IPS-20b (cell line): ENCODE data around the gene LMCD1.

Source experiments
- H3K27ac ChIP-seq: one replicate; pipeline ENCODE4 v1.5.1; 2013; ENCODE audit warnings: low read length
- H3K27me3 ChIP-seq: 2 replicates; pipeline ENCODE4 v1.6.1; 2013; ENCODE audit warnings: mild to moderate bottlenecking, low read length, inconsistent platforms; ENCODE audit not compliant: insufficient read depth
- H3K36me3 ChIP-seq: 2 replicates; pipeline ENCODE4 v1.6.1; 2013; ENCODE audit warnings: low read depth, mild to moderate bottlenecking, inconsistent platforms, low read length, moderate library complexity; ENCODE audit not compliant: insufficient read depth
- H3K4me1 ChIP-seq: 2 replicates; pipeline ENCODE4 v1.6.1; 2013; ENCODE audit warnings: mild to moderate bottlenecking, control low read depth, inconsistent platforms, low read length, moderate library complexity; ENCODE audit not compliant: insufficient read depth
- H3K4me3 ChIP-seq: 2 replicates; pipeline ENCODE4 v1.5.1; 2013; ENCODE audit warnings: mild to moderate bottlenecking, low read length, inconsistent platforms
- H3K9ac ChIP-seq: 2 replicates; pipeline ENCODE4 v1.6.1; 2013; ENCODE audit warnings: low read depth, mild to moderate bottlenecking, inconsistent platforms, low read length, moderate library complexity
- H3K9me3 ChIP-seq: 2 replicates; pipeline ENCODE4 v1.6.1; 2013; ENCODE audit warnings: mild to moderate bottlenecking, low read depth, low read length, inconsistent platforms; ENCODE audit not compliant: insufficient read depth

Gene LMCD1

GRCh38 chr3:8604006-8604405, 102.4 kb downstream of the LMCD1 start:
- Histone ChIP-seq H3K27ac (no peak overlapping the region), H3K4me3 (no peak overlapping the region), H3K4me1 (no peaks in the 10 kb centered on the region), H3K36me3 (no peaks in the 10 kb centered on the region), H3K27me3 (no peaks in the 10 kb centered on the region), H3K9ac (no peak overlapping the region), H3K9me3 (no peaks in the 10 kb centered on the region)

- Histone ChIP-seq H3K9ac (no peak overlapping the region), H3K4me1 (no peaks in the 10 kb centered on the region), H3K36me3 (no peaks in the 10 kb centered on the region), H3K27me3 (no peaks in the 10 kb centered on the region), H3K27ac (no peak overlapping the region), H3K9me3 (no peaks in the 10 kb centered on the region), H3K4me3 (no peak overlapping the region)
These were observed 103.4 kb downstream of the LMCD1 start for GRCh38 chr3:8604988-8605387.

- Histone ChIP-seq H3K27ac (no peak overlapping the region), H3K36me3 (no peaks in the 10 kb centered on the region), H3K9me3 (no peaks in the 10 kb centered on the region), H3K9ac (no peak overlapping the region), H3K4me3 (no peak overlapping the region), H3K27me3 (no peaks in the 10 kb centered on the region), H3K4me1 (peaks cover 3% of the 10 kb centered on the region; the same call in 1 of the 2 replicates)
These were observed 105.1 kb downstream of the LMCD1 start for GRCh38 chr3:8606701-8607231.

- Histone ChIP-seq H3K36me3 (no peaks in the 10 kb centered on the region), H3K4me1 (peaks cover 3% of the 10 kb centered on the region; the same call in 1 of the 2 replicates), H3K27ac (no peak overlapping the region), H3K27me3 (no peaks in the 10 kb centered on the region), H3K9me3 (no peaks in the 10 kb centered on the region), H3K9ac (no peak overlapping the region), H3K4me3 (no peak overlapping the region)
These were observed 105.8 kb downstream of the LMCD1 start for GRCh38 chr3:8607234-8608040.

GRCh38 chr3:8608041-8608790, 106.6 kb downstream of the LMCD1 start:
- H3K27me3 ChIP-seq, result no peaks in the 10 kb centered on the region
- no peaks in the 10 kb centered on the region for H3K36me3 ChIP-seq
- no peaks in the 10 kb centered on the region for H3K9me3 ChIP-seq
- peaks cover 3% of the 10 kb centered on the region; the same call in 1 of the 2 replicates for H3K4me1 ChIP-seq
- H3K27ac ChIP-seq, result no peak overlapping the region
- H3K9ac ChIP-seq, result no peak overlapping the region
- no peak overlapping the region for H3K4me3 ChIP-seq

GRCh38 chr3:8608791-8609467, 107.3 kb downstream of the LMCD1 start:
- H3K9me3 ChIP-seq, result no peaks in the 10 kb centered on the region
- peaks cover 3% of the 10 kb centered on the region; the same call in 1 of the 2 replicates for H3K4me1 ChIP-seq
- H3K4me3 ChIP-seq, result no peak overlapping the region
- no peak overlapping the region for H3K27ac ChIP-seq
- no peaks in the 10 kb centered on the region for H3K27me3 ChIP-seq
- H3K36me3 ChIP-seq, result no peaks in the 10 kb centered on the region
- H3K9ac ChIP-seq, result no peak overlapping the region

- Histone ChIP-seq H3K27ac (no peak overlapping the region), H3K36me3 (no peaks in the 10 kb centered on the region), H3K4me3 (no peak overlapping the region), H3K9me3 (no peaks in the 10 kb centered on the region), H3K27me3 (no peaks in the 10 kb centered on the region), H3K9ac (no peak overlapping the region), H3K4me1 (peaks cover 3% of the 10 kb centered on the region; the same call in 1 of the 2 replicates)
These were observed 109.3 kb downstream of the LMCD1 start for GRCh38 chr3:8610951-8611350.

GRCh38 chr3:8617921-8618320, 116.3 kb downstream of the LMCD1 start:
- Histone ChIP-seq H3K27me3 (no peaks in the 10 kb centered on the region), H3K9me3 (no peaks in the 10 kb centered on the region), H3K36me3 (no peaks in the 10 kb centered on the region), H3K9ac (no peak overlapping the region), H3K27ac (no peak overlapping the region), H3K4me1 (no peaks in the 10 kb centered on the region), H3K4me3 (no peak overlapping the region)

GRCh38 chr3:8618950-8619349, 117.3 kb downstream of the LMCD1 start:
- Histone ChIP-seq H3K9me3 (no peaks in the 10 kb centered on the region), H3K36me3 (no peaks in the 10 kb centered on the region), H3K9ac (no peak overlapping the region), H3K27ac (no peak overlapping the region), H3K4me3 (no peak overlapping the region), H3K27me3 (no peaks in the 10 kb centered on the region), H3K4me1 (0 out of 2 replicates have a peak, but pooled peaks cover 3% of the 10 kb centered on the region)

GRCh38 chr3:8619548-8619947, 117.9 kb downstream of the LMCD1 start:
- Histone ChIP-seq H3K9ac (no peak overlapping the region), H3K4me3 (no peak overlapping the region), H3K9me3 (no peaks in the 10 kb centered on the region), H3K27me3 (no peaks in the 10 kb centered on the region), H3K36me3 (no peaks in the 10 kb centered on the region), H3K4me1 (0 out of 2 replicates have a peak, but pooled peaks cover 3% of the 10 kb centered on the region), H3K27ac (no peak overlapping the region)

- H3K4me3 ChIP-seq, result no peak overlapping the region
- H3K4me1 ChIP-seq, result 0 out of 2 replicates have a peak, but pooled peaks cover 3% of the 10 kb centered on the region
- H3K27me3 ChIP-seq, result no peaks in the 10 kb centered on the region
- H3K36me3 ChIP-seq, result no peaks in the 10 kb centered on the region
- H3K9ac ChIP-seq, result no peak overlapping the region
- no peaks in the 10 kb centered on the region for H3K9me3 ChIP-seq
- H3K27ac ChIP-seq, result no peak overlapping the region
These were observed 119.5 kb downstream of the LMCD1 start for GRCh38 chr3:8621141-8621540.
